Stimulated activated CD8-positive, alpha-beta memory T cell treated with anti-CD3 and anti-CD28 coated beads, Interleukin-4, amount 100 ng/mL, for 1 hour (primary cell): ENCODE measurements around the gene SPATA32.

ENCODE experiments used
- DNase-seq, 2 donors: peaks; one replicate each; pipeline ENCODE4 v3.0.0-alpha.2; 2020; ENCODE audit warnings: low read depth in 2 of 2, low spot score in 1 of 2

SPATA32 gene

DNA sequence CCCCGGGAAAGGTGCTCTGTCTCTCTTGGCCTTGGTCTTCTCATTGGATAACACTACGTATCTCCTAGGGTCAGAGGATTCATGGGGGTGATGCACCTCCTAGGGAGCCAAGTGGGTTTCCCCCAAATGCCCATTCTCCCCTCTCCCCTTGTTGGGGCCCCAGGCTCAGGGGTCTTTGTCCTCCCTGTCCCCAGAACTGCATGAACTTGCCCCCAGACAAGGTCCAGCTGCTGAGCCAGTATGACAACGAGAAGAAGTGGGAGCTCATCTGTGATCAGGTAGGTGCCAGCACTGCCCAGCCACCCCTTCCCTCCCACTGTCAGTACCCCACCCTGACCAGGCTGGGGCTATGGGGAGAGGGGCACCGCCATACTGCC is 31.5 kb downstream of the SPATA32 start:
- DNase-seq, result no peak

DNA sequence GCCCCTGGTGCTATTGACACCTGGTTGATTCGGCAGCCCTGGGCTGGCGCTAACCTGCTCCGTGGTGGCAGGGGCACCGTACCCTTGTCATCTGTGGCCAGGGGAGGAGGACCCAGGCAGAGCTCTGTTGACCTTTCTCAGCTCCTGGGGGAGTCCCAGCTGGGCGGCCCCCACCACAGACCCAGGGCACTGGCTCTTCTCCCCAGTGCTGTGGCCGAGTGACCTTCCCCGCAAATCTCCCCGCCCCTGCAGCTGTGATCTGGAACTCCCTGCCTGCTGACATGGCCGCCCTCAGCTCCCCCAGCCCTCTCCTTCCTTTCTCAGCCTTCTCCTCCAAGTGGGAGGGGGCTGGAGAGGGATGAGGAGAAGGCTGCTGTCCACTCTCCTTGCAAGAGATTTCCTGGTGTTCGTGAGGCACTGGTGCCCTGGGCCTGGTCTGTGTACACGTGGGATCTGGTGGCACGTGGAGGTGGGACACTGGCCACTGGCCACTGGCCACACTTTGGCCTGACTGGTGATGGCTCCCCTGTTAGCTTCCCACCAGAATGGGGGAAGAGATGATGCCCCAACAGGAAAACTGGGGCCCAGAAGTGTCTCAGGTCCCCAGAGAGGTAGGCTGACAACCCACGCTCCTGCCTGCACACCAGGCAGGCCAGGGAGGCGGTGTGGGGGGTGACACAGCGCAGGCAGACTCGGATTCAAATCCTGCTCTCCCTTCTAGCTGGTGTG is 32.0 kb downstream of the SPATA32 start:
- no peak for DNase-seq

DNA sequence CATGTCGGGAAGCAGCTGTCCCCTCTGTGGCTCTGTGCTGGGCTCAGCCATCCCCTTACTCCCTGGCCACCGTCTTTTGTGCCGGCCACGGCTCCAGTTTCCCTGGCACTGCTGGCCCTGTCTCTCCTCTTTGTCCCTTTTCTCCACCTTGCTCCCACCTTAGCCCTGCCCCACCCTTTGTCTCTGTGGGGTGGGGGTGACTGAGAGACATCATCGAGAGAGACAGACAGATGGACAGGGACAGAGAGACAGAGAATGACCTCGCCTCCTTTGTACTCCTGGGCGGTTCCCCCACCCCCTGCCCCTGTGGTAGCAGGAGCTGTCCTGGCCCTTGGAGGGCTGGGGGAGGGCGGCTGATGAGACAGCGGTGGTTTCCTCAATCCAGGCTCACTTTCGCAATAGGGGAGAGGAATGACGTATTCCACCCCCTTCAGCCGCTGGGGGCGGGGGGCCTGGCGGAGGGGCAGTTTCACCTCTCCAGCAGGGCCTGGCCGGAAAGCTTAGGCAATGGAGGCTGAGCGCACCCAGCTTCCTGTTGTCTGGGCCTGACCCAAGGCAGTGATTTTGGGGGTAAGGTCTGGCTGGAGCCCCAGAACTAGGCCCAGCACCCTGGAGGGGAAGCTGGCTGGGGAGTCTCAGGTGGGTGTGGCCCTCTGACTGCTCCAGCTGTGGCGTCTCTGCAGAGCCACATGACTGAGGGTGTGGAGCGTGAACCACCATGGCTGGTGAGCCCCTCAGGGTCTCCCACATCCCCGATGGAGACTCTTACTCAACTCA is 32.9 kb downstream of the SPATA32 start:
- DNase-seq, result peak; percentile 62 to 63

DNA sequence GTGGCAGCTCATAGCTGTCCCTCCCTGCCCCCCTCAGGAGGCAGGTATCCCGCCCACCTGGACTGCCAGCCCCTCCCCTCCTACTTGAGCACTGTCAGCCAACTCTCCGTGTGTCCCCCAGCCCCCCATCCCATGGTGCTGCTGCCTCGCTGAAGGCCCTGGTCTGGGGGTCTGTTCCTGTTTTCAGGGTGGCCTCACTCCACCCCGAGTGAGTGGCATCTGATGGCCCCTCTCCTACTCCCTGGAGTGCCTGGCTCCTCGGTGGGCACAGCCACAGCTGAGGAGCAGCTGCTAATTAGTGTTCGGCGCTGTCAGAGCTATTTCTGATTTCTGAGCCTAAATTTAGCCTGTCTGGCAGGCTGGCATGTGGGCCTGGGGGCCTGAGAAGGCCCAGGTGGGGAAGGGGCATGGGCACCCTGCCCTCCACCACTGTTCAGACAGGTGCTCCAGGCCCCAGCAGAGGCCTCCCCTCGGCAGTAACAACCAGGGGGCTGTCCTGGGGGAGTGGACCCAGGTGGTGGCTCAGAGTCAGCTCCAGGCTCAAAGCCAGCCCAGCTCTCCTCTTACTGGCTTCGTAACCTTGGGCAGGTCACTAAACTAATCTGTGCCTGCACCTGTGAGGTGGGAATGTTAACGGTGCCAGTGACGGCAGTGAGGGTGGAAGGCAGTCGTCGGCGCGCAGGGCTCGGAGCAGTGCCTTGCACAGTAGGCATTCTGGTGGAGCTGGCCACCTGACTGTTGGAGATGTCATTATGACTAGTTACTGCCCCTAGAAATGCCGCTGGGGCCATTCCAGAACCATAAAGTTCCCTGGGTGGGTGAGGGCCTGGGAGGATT is 33.8 kb downstream of the SPATA32 start:
- no peak for DNase-seq

DNA sequence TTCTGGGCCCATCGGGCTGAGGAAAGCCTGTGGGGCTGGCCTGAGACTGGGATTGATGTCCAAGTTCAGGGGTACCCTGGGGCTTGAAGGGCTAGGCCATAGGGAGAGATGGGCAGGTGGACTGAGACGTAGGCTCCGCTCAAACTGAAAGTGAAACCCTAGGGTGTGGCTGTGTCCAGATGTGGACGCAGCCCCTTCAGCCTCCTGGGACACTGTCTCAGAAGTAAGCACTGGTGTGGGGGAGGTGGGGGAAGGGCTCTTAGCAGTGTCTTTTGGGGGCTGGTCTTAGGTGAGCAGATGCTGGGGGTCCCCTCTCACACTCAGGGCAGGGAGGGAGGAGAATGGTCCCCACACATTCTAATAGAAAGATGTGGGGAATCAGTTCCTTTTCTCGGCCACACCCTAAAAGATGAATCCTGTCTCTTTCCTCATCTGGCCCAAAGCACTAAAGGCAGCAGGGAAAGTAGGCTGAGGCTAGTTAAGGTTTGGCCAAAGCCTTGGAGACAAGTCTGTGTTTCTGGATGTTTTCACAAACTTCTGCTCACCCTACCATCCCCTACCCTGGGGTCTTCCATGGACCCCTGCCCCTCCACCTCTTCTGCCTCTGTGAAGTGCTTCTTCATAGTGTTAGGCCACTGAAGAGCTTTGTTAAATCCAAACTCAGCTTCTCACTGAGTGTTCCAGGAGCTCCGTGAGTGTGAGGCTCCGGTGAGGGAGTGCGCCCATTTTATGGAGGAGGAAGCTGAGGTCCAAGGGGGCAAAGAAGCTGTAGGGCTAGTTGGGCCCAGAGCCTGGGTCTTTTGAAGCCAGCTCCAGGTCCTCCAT is 34.6 kb downstream of the SPATA32 start:
- no peak for DNase-seq

DNA sequence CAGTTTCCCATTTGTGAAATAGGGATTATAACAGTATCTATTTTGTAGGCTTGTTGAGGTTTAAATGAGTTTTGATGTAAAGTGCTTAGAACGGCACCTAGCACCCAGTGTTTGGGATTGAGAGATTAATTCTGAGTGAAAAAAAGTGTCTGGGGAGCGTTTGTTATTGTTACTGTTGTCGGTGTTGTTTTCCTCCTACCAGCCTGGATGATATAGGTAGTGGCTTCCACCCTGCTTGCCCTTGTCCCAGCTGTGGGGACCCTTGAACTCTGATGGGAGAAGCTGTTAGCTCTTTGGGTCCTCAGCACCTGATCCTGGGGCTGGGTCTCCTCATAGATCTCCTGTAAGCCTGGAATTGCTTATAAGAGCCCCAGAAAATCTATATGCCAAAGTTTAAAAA is 35.3 kb downstream of the SPATA32 start:
- no peak for DNase-seq

DNA sequence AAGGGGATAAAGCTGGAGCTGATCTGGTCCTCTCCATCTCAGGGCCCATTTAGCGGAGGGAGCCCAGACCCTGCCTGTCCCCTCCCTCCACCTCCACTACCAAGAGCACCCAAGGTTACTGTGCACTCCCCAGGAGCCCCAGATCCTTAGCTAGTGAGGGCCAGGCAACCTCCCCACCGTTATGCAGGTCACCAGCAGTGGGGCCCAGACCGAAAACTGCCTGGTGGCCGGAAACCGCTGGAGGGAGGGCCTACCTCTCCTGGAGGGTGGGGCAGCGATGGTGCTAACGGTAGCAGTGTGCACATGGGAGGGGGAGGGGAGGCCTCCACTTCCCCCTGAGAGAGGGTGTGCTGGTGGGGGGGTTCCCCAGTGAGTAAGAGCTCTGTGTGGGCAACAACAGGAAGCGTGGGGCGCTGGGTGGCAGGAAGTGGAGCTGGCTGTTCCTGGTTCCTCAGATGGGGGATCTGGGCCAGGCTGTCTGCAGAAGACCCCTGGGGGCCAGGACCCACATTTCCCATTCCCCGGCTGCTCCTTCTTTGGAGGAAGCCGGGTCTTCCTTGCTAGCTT is 35.8 kb downstream of the SPATA32 start:
- DNase-seq, result peak; percentile 87 to 89

DNA sequence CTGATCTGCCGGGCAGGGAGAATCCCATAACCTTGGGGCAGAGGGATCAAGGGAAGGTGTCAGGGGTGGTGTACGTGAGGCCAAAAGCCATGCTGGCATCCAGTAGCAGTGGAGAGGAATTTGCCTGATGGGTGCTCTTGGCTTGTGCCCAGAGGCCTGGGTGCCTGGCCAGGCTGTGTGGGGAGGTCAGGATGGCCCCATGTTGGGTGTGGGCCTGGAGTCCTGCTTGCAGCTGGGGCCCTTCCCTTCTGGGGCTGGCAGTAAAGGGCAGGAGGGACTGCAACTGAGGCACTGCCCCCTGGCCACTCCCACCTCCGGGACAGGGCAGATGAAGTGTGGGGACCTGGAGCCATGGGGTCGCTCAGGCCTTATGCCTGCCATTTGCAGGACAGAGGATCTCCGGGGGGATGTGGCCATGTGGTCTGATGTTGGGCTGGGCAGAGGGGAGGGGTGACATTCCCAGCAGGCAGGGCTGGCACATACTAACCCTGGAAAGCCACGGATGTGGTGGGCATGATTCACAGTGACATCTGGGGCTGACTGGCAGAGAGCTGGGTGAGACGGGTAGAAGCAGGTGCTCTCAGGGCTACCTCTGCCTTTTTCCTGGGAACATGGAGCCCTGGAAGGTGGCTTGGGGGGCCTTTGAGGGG is 36.7 kb downstream of the SPATA32 start:
- no peak for DNase-seq

DNA sequence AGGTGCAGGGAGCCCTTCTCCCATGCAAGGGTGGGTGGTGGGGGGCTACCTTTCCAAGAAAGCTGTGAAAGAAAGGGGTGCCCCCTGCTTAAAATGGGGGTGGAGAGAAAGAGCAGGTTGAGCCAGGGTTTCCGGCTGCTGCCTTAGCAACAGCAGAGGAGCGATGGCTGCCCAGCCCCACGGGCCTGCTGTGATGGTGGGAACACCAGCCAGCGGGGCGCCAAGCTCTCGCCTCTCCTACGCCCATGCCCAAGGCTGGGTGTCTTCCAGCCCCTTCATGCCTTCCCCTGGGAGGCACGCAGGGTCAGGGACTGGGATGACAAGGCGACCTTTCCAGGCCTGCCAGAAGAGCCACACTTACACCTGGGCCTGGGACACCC is 37.2 kb downstream of the SPATA32 start:
- DNase-seq, result no peak

DNA sequence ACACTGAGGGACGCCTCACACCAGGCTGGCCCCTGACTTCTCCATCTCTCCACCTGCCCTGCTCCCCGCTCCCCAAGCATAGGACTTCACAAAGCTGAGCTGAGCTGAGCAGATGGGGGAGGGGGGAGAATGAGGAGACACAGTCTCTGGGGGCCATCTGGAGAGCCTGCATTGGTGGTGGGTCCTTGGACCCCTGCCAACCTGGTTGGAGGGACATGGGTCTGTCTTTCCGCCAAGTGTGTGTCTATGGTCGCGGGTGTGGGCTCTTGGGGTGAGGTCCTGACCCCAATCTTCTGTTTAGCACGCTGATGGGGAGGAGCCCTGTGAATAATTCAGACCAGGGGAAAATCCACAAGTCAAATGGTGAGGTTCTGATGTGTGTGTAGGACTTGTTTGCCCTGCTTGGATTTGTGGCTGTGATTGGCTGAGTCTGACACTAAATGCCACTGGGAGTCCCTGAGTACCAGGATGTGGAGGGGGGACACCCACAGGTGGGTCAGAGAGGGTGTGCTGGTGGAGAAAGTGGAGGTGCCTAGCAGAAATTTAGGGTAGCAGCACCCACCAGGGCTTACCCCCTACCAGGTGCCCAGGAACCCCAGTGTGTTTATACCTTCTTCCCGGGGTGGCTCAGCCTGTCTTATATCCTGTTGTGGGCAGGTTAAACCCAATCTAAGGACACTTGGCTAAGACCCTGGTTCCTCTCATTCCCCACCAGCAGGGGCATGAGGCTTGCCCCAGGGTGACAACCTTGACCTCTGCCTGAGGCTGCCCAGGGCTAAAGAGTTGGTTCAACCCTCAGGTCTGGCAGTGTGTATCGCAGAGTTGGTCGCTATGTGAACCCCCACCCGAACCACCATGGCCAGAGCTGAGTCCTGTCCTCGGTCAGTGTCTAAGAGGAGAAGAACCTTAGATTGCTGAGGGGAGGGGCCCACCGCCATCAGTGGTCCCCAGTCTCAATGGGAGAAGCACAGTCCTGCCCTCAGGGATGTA is 38.1 kb downstream of the SPATA32 start:
- DNase-seq, result no peak

DNA sequence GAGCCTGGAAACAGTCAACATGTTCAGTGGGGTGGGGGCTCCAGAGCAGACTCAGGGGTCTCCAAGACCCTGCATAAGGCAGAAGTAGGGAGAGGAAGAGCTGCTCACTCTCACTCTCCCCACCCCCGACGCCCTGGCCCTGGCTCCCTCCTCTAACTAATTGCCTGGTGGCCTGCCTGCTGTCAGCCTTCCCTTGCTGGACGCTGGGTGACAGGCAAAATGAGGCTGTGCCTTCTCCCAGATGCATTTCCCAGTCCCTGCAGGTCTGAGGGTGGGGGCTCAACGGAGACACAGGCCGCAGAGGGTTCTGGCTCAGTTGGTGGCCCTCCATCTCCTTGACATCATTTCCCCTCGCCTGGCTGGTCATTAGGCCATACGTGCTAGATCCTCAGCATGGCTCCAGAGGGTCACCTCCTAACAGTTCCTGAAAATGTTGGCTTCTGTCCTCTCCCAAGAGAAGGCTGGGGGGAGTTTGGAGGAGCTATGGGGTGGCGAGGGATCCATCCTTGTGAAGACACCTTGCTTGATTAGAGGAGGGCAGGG is 38.8 kb downstream of the SPATA32 start:
- no peak for DNase-seq

DNA sequence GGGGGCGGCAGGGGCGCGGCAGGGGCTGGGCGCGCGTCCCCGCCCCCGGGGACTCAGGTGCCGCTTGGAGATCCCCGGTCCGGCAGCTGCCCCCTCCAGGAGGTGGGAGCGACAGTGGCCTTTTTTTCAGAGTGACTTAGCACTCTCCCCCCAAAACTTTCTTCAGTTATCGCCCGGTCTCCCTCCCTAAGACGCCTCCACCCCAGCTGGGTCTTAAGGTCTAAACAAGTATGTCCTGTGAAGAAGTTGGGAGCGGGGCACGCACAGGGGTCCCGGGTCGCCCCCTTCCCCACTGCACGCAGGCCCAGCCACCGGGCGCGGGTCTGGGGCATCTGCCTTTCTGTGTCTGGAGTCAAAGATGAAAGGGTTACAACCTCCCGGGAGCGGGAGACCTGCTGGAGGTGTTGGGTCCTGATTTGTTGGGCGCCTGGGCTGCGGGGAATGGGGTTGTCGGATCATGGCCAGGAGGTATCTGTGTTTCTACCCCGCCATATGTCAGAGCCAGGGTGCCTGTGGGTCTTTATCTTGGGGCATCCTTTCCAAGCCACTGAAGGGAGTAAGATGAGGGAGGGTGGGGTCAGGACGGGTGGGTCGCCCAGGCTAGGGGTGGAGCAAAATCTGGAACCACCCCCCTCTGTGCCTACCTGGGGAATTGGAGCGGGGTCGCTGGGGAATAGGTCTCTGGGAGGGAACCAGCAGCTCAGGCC is 39.5 kb downstream of the SPATA32 start:
- DNase-seq, result no peak

DNA sequence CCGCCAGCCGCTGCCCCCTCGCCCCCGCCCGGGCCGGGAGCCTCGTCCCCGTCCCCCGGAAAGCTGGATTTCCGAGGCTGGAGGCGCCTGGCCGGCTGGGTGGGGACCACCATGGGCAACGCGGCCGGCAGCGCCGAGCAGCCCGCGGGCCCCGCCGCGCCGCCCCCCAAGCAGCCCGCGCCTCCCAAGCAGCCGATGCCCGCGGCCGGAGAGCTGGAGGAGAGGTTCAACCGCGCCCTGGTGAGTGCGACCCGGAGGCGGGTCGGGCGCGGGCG is 39.9 kb downstream of the SPATA32 start:
- no peak for DNase-seq

DNA sequence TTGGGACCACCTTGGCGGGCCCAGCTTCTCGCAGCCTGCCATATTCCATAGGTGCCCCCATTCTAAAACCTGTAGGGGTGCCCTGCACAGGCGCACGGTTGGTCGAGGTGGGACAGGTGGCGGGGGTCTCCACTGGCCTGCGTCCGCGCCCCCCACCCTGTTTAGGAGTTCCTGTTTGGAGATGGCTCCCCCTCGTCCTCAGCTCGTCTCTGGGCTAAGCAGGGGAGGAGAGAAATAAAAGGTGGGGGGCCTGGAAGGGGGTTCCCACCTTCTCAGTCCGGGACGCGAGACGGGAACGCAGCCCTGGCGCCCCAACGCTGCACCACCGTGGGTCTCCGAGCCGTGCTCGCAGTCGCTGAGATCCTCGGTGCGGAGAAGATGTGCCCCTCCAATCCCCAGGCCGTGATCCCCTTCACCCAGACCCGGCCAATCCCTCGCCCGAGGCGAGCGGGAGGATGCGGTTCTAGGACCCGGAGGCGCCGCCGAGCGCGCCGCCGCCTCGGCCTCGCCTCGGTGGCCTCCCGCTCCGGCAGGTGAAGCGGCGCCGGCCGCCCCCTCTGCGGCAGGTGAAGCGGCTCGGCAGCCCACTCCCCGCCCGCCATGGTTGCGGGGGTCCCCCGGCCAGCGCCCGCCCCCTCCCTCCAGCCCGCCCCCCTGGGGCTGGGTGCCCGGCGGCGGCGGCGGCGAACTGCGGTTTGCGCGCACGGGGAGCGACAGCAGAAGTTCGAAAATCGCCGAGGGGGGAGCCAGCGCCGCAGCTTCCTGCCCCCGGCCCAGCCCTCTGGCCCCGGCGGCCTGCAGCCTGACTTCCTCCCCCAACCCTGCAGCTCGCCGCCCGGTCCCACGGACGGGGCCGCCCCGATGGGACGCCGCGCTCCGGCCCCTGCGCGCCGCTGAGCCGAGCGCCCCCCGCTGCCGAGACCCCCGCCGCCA is 40.5 kb downstream of the SPATA32 start, which contains the start of gene FMNL1:
Gene FMNL1 (plus strand): TSS at position 805 of the 933 bp plus-strand sequence. CDS start 240 bp downstream, outside the sequence.
- DNase-seq, result no peak

DNA sequence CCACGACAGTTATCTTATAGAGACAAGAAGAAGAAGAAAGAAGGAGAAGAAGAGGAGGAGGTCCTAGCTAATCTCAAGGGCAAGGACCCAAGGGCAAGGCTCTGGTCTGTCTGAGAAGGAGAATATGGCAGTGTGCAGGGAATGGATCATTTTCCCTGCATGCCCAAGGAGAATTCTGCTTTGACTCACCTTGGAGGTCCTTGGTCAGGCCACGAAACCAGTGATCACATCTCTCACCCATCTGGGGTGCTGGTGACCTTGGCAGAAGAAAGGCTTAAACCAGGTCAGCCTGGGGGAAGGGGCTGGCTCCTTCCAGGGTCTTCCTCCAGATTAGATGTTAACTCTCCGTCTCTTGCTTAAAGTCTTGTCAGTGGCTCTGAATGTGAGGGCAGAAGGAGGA is 41.8 kb downstream of the SPATA32 start:
- DNase-seq, result no peak

DNA sequence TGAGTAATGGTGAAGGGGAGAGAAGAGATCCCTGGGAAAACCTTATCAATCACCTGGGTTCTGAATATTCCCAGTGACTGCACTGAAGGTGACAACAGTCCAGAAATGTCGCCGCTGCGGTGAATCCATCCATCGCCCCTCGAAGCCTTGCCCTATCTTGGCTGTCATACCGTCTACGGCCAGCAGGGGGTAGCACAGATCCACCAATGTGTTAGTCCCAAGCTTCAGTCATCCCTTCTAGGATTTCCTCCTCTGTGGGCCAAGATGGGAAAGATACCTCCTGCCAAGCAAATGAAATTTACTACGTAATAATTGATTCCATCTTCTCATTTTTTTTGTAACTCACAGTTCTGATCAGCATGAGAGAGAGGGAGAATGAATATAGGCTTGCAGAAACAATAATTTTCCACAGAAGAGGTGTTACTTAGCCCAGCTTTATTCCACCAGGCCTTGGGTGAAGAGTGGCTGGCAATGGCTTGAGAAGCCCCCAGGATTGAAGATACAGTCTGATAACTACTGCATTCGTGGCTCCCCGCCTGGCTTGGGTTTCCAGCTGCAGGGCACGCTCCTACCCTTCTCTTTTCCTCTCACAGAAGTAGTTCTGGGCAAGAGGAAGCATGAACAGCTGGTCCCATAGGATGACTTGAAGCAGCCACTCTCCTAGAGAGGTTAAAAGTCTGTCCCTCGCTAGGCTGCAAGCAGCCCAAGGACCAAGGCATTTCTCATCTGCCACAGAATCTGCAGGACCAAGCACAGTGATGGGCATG is 42.8 kb downstream of the SPATA32 start:
- peak; percentile 85 to 91 for DNase-seq
